ENCODE results near the gene KCNJ12. TPM values are rescaled to one million over a fixed set of nuclear protein-coding genes. Genes with fewer than 3 reads are reported as not detected.

KCNJ12 gene
- total RNA-seq, 1 donor from 2014 or later, result not detected

DNA sequence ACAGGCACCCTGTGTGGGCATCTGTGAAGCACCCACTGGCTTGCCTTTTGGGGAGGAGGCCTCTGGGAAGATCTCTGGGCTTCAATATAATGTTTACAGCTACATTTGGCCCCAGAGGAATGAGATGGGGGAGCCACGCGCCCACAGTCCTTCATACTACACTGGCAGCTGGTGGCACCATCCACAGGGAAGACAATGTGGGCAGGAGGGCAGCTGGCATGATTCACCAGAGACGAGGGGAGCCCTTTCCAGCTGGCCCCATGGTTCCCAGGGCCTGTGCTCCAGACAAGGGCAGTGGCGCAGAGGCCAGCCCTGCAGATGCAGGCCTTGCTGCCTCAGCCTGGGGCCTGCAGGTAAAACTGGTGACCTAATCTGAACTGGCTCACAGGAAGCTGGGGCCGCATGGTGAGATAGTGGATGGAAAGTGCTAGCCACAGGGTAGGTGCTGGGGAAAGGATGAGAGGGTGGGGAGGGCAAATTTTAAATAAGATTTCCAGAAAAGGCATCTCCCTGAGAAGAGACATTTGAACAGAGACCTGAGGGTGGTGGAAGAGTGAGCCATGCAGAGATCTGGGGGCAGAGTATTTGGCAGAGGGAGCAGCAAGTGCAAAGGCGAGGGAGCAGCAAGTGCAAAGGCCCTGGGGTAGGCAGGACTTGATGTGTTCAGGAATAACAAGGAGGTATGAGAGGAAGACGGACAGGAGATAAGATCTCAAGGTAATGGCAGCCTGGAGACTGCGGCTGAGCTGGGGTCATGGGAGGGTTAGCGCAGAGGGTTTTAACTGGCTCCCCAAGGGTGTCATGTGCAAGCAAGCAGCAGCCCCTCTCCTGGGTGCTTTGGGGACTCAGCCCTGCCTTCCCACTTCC lies 12.1 kb upstream of the KCNJ12 start:
- Mint-ChIP-seq H3K36me3 (ENCODE audit: low read depth) (no peaks in the 10 kb centered on the region), H3K9me3 (no peaks in the 10 kb centered on the region), H3K27ac (no peak overlapping the region), H3K4me1 (ENCODE audit: low read depth) (no peaks in the 10 kb centered on the region), H3K27me3 (ENCODE audit: insufficient read depth) (no peaks in the 10 kb centered on the region), H3K4me3 (no peak overlapping the region)
- intact Hi-C loops (cut with micrococcal nuclease), result no loop called here
- DNase-seq (ENCODE audit: low spot score), result no peak

DNA sequence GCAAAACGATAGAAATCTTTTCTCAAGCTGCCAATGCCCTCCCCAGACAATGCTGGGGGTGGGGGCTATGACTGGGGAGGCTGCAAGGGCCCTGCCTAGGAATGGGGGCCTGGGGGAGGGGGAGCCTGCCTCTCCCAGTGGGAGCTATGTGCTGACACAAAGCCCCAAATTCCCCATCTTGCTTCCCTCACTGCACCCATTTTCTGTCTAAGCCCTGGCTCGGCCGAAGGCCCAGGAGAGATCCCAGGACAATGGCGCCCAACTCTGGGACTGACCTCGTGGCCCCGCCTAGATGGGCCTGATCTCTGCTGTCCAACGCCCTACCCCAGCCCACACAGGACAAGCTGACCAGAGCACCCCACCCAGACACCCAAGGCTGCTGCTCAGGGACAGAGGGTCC lies 11.1 kb upstream of the KCNJ12 start:
- H3K27me3 Mint-ChIP-seq (ENCODE audit: insufficient read depth), result peaks cover 1% of the 10 kb centered on the region
- no peaks in the 10 kb centered on the region for H3K36me3 Mint-ChIP-seq (ENCODE audit: low read depth)
- no peaks in the 10 kb centered on the region for H3K4me1 Mint-ChIP-seq (ENCODE audit: low read depth)
- no peak for DNase-seq (ENCODE audit: low spot score)
- intact Hi-C loops (cut with micrococcal nuclease), result no loop called here
- no peak overlapping the region for H3K4me3 Mint-ChIP-seq
- no peak overlapping the region for H3K27ac Mint-ChIP-seq
- H3K9me3 Mint-ChIP-seq, result no peaks in the 10 kb centered on the region

DNA sequence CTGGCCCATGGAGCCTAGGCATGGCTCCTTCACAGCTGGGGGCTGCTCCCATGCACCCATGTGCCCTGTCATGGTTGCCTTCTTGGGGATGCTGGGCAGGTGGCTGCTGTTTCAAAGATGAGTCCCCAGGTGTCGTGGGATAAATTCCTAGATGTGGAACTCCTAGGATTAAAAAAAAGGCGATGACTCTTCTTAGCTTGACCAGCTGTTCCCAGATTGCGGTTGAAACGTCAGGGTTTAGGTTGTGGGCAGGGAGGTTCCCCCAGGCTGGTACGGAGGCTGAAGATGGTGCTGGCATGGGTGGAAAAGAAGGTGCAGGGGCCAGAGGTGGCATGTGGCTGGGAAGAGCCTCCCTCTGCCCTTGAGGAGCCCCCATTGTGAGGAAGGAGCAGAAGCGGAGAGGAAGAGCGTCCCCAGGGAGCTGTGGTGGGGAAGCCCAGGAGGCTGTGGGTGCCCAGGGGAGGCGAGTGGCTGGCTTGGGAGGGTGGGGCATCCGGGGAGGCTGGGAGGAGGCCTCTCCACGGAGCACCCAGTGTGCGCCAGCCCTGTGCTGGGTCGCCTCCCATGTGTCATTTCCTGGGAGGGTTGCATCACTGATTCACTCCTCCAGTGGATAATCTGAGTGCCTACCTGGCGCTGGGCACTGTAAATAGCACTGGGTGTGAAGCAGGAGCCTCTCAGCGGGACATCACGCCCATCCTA lies 7.5 kb upstream of the KCNJ12 start:
- Mint-ChIP-seq H3K4me3 (no peak overlapping the region), H3K27ac (peak overlapping the region; percentile 34), H3K9me3 (no peaks in the 10 kb centered on the region), H3K4me1 (ENCODE audit: low read depth) (no peaks in the 10 kb centered on the region), H3K36me3 (ENCODE audit: low read depth) (no peaks in the 10 kb centered on the region), H3K27me3 (ENCODE audit: insufficient read depth) (peaks cover 6% of the 10 kb centered on the region)
- intact Hi-C loops (cut with micrococcal nuclease), result no loop called here
- DNase-seq (ENCODE audit: low spot score), result no peak

DNA sequence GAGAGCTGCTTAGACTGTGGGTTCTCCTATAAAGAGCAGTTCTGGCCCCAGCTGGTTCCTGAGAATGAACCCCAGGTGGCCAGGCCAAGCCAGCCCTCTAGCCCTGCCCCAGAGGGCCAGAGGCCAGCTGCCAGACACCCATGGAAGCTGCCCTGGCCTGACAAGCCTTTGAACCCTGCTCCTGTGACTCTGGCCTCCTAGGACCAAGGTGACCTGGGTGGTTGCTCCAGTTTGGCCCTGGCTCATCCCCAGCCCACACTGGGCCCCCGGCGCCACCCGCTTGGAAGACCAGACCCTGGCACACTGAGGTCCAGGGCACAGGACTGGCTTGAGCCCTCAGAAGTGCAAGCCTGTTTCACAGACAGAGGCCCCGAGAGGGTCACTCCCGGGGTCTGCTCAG lies 6.8 kb upstream of the KCNJ12 start:
- Mint-ChIP-seq H3K36me3 (ENCODE audit: low read depth) (no peaks in the 10 kb centered on the region), H3K27me3 (ENCODE audit: insufficient read depth) (peaks cover 6% of the 10 kb centered on the region), H3K27ac (no peak overlapping the region), H3K4me1 (ENCODE audit: low read depth) (no peaks in the 10 kb centered on the region), H3K9me3 (no peaks in the 10 kb centered on the region), H3K4me3 (no peak overlapping the region)
- intact Hi-C loops (cut with micrococcal nuclease), result no loop called here
- DNase-seq (ENCODE audit: low spot score), result no peak

DNA sequence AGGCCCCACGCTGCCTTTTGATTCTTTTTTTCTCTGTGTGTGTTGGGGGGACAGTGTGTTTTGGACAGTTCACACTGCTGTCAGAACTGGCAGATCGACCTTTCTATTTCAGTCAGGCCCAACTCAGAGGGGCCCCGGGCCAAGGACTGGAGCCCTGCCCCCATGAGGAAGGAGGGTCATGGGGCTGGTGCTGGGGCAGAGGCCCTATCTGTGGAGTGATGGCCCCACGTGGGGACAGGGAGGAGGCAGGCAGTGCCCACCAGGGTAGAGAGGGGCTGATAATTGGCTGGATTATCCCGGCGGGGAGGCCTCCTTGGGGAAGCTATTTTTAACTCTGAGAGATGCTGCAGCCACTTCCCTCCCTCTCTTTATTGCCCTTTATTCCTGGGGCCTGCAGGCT lies 5.7 kb upstream of the KCNJ12 start:
- Mint-ChIP-seq H3K27me3 (ENCODE audit: insufficient read depth) (peaks cover 12% of the 10 kb centered on the region), H3K36me3 (ENCODE audit: low read depth) (no peaks in the 10 kb centered on the region), H3K27ac (no peak overlapping the region), H3K4me3 (no peak overlapping the region), H3K9me3 (no peaks in the 10 kb centered on the region), H3K4me1 (ENCODE audit: low read depth) (no peaks in the 10 kb centered on the region)
- DNase-seq (ENCODE audit: low spot score), result no peak
- intact Hi-C loops (cut with micrococcal nuclease), result no loop called here

DNA sequence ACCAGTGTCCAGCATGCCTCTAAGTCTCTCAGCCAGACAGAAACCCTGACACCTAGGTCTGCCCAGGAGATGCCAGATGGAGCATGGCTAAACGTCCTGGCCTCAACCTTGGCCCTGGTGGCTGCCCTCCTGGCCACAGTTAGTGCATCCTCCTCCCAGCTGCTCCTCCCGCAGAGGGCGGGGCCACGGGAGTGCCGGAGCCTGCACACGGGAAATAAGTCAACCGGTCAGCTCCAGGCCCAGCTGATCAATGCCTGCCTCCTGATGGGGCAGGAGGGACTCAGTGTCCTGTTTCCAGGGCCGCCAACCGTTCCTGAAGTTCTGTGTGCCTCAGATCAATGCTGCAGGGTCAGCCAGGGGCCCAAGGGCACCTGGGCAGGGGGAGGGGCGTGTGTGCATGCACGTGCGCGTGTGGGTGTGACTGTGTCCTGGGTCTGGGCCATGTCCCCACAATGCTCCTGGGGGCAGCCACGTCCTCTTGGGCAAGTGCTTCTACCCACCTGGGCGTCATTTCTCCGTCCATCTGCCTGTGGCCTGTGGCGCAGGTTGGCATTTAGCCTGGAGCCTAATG lies 4.6 kb upstream of the KCNJ12 start:
- DNase-seq (ENCODE audit: low spot score), result no peak

DNA sequence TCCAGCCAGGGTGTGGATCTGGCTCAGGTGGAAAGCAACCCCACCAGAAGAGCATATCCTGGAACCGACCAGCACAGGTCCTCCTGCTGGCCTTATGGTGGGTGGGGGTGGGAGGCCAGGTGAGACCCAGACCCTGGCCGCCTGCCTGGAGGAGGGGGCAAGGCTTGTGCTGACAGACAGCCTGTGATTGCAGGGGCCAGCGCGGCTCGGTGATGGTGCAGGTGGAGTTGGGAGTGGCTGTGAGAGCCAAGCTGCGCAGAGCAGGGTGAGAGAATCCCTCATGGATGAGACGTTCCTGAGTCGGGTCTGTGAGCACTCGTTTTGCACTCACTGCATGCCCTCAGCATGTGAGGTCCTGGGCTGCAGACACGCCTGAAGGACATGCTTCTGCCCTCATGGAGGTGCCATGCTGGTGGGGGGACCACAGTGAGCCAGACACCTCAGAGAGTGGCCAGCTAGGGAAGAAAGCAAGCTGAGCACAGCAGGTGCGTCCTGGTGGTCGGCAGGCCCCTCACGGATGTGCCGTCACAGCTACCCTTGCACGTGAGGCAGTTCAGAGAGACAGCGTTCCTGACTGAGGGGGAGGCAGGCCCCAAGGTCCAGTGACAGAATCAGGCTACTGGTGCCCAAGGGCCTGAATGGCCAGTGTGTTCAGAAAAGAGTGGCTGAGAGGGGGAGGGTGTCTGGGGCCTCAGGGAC lies 3.8 kb upstream of the KCNJ12 start:
- H3K36me3 Mint-ChIP-seq (ENCODE audit: low read depth), result no peaks in the 10 kb centered on the region
- intact Hi-C loops (cut with micrococcal nuclease), result no loop called here
- H3K4me3 Mint-ChIP-seq, result no peak overlapping the region
- H3K27me3 Mint-ChIP-seq (ENCODE audit: insufficient read depth), result peaks cover 24% of the 10 kb centered on the region
- no peaks in the 10 kb centered on the region for H3K4me1 Mint-ChIP-seq (ENCODE audit: low read depth)
- no peaks in the 10 kb centered on the region for H3K9me3 Mint-ChIP-seq
- no peak overlapping the region for H3K27ac Mint-ChIP-seq
- DNase-seq (ENCODE audit: low spot score), result no peak

More for the DNA sequence above, 4.6 kb upstream of the KCNJ12 start:
- Mint-ChIP-seq H3K36me3 (ENCODE audit: low read depth) (no peaks in the 10 kb centered on the region), H3K4me3 (no peak overlapping the region), H3K27ac (no peak overlapping the region), H3K9me3 (no peaks in the 10 kb centered on the region), H3K4me1 (ENCODE audit: low read depth) (no peaks in the 10 kb centered on the region), H3K27me3 (ENCODE audit: insufficient read depth) (peaks cover 19% of the 10 kb centered on the region)
- intact Hi-C loops (cut with micrococcal nuclease), result no loop called here

DNA sequence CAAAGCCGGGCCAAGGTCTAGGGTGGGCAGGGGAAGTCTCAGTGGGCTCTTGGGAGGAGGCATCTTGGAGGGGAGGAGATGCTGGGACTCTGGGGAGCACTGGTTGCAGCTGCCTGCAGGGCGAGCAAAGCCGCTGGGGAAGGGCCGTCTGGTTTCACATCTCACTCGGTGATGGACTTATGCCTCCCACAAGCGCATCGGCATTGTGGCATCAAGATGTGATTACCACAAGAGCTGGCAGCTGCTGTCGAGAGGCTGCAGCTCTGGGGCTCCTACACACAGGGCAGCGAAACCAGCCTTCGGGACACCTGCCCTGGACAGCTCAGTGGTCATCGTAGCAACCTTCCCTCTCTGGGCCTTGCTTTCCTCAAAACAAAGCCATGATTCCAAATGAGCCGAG lies 3.1 kb upstream of the KCNJ12 start:
- H3K4me1 Mint-ChIP-seq (ENCODE audit: low read depth), result no peaks in the 10 kb centered on the region
- H3K4me3 Mint-ChIP-seq, result no peak overlapping the region
- peaks cover 29% of the 10 kb centered on the region for H3K27me3 Mint-ChIP-seq (ENCODE audit: insufficient read depth)
- no peaks in the 10 kb centered on the region for H3K36me3 Mint-ChIP-seq (ENCODE audit: low read depth)
- no peaks in the 10 kb centered on the region for H3K9me3 Mint-ChIP-seq
- no peak overlapping the region for H3K27ac Mint-ChIP-seq
- no peak for DNase-seq (ENCODE audit: low spot score)
- intact Hi-C loops (cut with micrococcal nuclease), result no loop called here

DNA sequence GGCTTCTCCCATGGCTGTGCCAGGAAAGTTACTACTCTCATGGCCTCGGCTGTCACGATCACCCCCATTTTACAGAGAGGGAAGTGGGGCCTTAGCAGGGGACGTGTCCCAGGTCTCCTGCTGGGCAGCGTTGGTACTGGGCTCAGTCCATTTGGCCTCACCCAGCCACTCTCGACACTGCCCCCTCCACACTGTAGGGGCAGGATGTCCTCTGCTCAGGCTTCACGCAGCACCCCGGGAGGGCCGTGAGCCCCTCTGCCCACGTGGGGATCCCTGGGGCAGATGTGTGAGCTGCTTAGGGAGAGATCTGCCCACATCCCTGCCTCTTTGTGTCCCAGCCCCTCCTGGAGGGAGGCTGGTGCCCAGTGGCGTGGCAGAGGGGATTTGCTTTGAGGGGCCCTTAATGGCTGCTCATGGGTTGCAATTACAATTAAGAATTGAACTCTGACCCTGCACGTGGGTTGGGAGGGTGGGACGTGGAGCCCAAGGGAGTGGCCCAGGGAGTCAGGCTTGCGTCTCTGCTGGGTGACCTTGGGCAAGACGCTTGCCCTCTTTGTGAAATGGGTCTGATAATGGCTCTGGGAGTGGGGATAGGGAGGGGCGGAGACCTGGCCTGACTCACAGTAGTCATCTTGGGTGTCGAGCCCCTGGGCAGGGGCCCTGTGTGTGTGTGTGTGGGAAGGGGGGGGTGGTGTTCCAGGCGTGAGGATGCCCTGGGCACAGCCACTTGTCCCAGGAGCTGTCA lies 2.3 kb upstream of the KCNJ12 start:
- H3K9me3 Mint-ChIP-seq, result no peaks in the 10 kb centered on the region
- intact Hi-C loops (cut with micrococcal nuclease), result no loop called here
- peaks cover 29% of the 10 kb centered on the region for H3K27me3 Mint-ChIP-seq (ENCODE audit: insufficient read depth)
- no peaks in the 10 kb centered on the region for H3K36me3 Mint-ChIP-seq (ENCODE audit: low read depth)
- no peak overlapping the region for H3K4me3 Mint-ChIP-seq
- no peak for DNase-seq (ENCODE audit: low spot score)
- no peaks in the 10 kb centered on the region for H3K4me1 Mint-ChIP-seq (ENCODE audit: low read depth)
- H3K27ac Mint-ChIP-seq, result no peak overlapping the region

DNA sequence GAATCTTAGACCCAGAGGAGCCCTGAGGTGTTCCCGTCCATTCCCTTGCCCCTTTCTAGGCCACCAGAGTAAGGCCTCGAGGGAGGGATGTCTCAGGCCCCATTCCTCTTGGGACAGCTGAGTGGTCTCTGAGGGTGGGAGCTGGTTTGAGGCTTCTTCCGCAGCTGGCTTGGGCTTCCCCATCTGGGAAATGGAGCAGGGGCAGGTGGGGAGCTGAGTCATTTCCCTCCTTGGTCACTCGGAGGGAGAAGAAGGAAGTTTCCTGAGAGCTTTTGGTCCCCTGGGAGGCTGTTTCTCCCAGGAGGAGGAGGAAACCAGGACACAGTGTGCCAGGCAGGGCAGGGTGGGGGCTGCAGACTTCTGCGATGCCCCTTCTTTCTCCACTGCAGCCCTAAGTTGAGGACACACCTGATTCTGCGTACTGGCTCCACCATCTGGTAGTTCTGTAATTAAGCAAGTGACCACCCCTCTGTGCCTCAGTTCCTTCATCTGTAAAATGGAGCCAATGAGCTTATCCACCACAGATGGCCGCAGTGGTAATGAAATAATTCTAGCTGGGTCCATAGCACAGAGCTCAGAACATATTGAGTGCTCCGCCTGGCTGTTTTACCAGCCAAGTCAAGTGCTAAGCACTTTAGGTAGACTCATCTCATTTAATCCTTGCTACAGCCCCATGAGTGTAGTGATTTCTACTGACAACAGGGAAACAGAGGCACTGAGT lies 1.6 kb upstream of the KCNJ12 start:
- no peaks in the 10 kb centered on the region for H3K4me1 Mint-ChIP-seq (ENCODE audit: low read depth)
- no peak overlapping the region for H3K27ac Mint-ChIP-seq
- H3K36me3 Mint-ChIP-seq (ENCODE audit: low read depth), result no peaks in the 10 kb centered on the region
- H3K9me3 Mint-ChIP-seq, result no peaks in the 10 kb centered on the region
- intact Hi-C loops (cut with micrococcal nuclease), result loop anchor here (5.0 kb wide), 1 partner anchor 138 kb away; no protein-coding TSS in a partner anchor
- no peak for DNase-seq (ENCODE audit: low spot score)
- H3K27me3 Mint-ChIP-seq (ENCODE audit: insufficient read depth), result peaks cover 28% of the 10 kb centered on the region
- H3K4me3 Mint-ChIP-seq, result no peak overlapping the region

DNA sequence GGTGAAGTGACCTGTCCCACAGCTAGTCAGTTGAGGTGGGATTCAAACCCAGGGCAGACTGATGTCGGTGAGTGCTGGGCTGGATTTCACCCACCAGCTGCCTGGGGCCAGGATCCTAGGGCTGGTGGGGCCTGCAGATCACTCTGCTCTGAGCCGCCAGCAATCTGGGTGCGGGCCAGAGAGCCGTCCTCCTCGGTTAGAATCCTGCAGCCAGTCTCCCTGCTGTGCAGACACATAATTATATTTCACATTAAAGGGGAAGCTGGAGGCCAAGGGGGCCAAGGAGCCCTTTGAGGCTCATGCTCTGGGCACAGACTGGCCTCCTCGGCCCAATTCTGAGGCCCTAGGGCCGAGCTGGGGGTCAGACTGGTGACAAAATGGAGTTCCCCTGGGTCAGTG lies 996 bp upstream of the KCNJ12 start:
- no peak overlapping the region for H3K27ac Mint-ChIP-seq
- H3K36me3 Mint-ChIP-seq (ENCODE audit: low read depth), result no peaks in the 10 kb centered on the region
- H3K27me3 Mint-ChIP-seq (ENCODE audit: insufficient read depth), result peaks cover 28% of the 10 kb centered on the region
- H3K4me3 Mint-ChIP-seq, result no peak overlapping the region
- intact Hi-C loops (cut with micrococcal nuclease), result loop anchor here (5.0 kb wide), 1 partner anchor 137 kb away; no protein-coding TSS in a partner anchor
- H3K4me1 Mint-ChIP-seq (ENCODE audit: low read depth), result no peaks in the 10 kb centered on the region
- no peaks in the 10 kb centered on the region for H3K9me3 Mint-ChIP-seq
- no peak for DNase-seq (ENCODE audit: low spot score)

DNA sequence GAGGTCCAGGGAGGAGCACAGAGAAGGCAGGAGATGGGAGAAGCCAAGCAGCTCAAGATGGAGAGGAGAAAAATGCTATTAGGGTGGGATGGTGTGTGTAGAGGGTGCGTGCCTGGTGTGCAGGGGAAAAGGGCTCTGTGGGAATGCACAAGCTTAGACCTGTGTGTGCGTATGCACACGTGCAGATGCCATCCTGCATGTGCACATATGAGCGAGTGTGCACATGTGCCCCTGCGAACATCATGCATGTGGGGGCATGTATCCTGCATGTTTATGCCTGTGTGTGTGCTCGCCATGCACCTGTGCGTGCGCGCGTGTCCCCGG lies 438 bp upstream of the KCNJ12 start:
- Mint-ChIP-seq H3K9me3 (no peaks in the 10 kb centered on the region), H3K36me3 (ENCODE audit: low read depth) (no peaks in the 10 kb centered on the region), H3K27me3 (ENCODE audit: insufficient read depth) (peaks cover 28% of the 10 kb centered on the region), H3K4me1 (ENCODE audit: low read depth) (no peaks in the 10 kb centered on the region), H3K4me3 (no peak overlapping the region), H3K27ac (no peak overlapping the region)
- intact Hi-C loops (cut with micrococcal nuclease), result loop anchor here (5.0 kb wide), 1 partner anchor 137 kb away; no protein-coding TSS in a partner anchor
- no peak for DNase-seq (ENCODE audit: low spot score)
